GM06990 (cell line): ENCODE measurements around the gene CD37.

Experiments
- DNase-seq: peaks from one replicate; pipeline ENCODE4 v3.0.0-alpha.2; 2011; ENCODE audit not compliant: insufficient read length; ENCODE audit errors: extremely low read depth
- H3K27me3 ChIP-seq: replicated peaks from 2 replicates; pipeline ENCODE4 v1.6.0; 2011; ENCODE audit warnings: low read length; ENCODE audit not compliant: control insufficient read depth, insufficient read depth
- H3K36me3 ChIP-seq: 2 replicates; pipeline ENCODE4 v1.5.1; 2011; ENCODE audit warnings: low read length; ENCODE audit not compliant: control insufficient read depth, insufficient read depth
- H3K4me3 ChIP-seq: replicated peaks from 2 replicates; pipeline ENCODE4 v1.5.1; 2011; ENCODE audit warnings: low read depth, mild to moderate bottlenecking, control low read depth, low read length
- TF ChIP-seq, protein P1 (sequence below): IDR thresholded peaks from 2 replicates; pipeline ENCODE4 v1.5.1; 2011; ENCODE audit warnings: low read length, control low read depth, mild to moderate bottlenecking, inconsistent platforms; ENCODE audit not compliant: insufficient read depth, poor library complexity, severe bottlenecking

CD37 gene

DNA sequence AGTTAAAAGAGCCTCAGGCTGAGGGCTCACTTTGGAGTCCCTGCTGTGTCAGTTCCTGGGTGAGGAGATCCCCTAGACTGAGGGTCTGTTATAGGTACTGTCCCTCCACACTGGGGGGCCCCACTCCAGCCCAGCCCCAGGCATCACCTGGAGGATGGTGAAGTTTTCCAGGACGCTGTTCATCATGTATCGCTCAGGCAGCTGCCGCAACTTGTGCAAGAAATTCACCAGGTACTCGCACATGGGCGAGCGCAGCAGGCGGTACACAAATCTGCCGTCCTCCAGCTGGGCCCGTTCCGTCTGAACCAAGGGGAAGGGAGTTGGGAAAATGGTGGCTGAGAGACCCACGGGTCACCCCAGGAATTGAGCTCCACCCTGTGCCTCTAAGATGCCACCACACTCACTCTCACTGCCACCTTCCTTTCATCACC, 7.1 kb downstream of the CD37 start:
- no peak for DNase-seq
- TF ChIP-seq, protein P1, sequence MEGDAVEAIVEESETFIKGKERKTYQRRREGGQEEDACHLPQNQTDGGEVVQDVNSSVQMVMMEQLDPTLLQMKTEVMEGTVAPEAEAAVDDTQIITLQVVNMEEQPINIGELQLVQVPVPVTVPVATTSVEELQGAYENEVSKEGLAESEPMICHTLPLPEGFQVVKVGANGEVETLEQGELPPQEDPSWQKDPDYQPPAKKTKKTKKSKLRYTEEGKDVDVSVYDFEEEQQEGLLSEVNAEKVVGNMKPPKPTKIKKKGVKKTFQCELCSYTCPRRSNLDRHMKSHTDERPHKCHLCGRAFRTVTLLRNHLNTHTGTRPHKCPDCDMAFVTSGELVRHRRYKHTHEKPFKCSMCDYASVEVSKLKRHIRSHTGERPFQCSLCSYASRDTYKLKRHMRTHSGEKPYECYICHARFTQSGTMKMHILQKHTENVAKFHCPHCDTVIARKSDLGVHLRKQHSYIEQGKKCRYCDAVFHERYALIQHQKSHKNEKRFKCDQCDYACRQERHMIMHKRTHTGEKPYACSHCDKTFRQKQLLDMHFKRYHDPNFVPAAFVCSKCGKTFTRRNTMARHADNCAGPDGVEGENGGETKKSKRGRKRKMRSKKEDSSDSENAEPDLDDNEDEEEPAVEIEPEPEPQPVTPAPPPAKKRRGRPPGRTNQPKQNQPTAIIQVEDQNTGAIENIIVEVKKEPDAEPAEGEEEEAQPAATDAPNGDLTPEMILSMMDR: no peak
- H3K36me3 ChIP-seq: peaks cover 15% of the 10 kb centered on the region
- no peak overlapping the region for H3K4me3 ChIP-seq
- H3K27me3 ChIP-seq: no peaks in the 10 kb centered on the region

DNA sequence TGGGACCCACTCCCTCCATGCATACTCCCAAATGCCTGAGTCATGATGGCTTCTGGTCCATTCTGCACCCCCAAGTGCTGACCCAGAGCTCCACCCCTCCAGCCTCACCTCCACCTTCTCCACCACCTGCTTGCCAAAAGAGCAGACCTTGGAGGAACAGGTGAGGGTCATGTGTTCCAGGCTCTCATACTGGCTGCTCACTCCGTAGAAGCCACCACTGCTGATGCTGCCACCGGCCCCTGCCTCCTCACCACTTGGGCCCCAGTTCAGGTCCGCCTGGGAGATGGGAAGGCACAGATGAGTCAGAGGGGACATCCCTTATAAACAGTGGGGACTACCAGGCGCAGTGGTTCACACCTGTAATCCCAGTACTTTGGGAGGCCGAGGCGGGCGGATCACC, 7.9 kb downstream of the CD37 start:
- peaks cover 10% of the 10 kb centered on the region for H3K36me3 ChIP-seq
- H3K27me3 ChIP-seq: no peaks in the 10 kb centered on the region
- DNase-seq: no peak
- TF ChIP-seq, protein P1: no peak
- H3K4me3 ChIP-seq: no peak overlapping the region

DNA sequence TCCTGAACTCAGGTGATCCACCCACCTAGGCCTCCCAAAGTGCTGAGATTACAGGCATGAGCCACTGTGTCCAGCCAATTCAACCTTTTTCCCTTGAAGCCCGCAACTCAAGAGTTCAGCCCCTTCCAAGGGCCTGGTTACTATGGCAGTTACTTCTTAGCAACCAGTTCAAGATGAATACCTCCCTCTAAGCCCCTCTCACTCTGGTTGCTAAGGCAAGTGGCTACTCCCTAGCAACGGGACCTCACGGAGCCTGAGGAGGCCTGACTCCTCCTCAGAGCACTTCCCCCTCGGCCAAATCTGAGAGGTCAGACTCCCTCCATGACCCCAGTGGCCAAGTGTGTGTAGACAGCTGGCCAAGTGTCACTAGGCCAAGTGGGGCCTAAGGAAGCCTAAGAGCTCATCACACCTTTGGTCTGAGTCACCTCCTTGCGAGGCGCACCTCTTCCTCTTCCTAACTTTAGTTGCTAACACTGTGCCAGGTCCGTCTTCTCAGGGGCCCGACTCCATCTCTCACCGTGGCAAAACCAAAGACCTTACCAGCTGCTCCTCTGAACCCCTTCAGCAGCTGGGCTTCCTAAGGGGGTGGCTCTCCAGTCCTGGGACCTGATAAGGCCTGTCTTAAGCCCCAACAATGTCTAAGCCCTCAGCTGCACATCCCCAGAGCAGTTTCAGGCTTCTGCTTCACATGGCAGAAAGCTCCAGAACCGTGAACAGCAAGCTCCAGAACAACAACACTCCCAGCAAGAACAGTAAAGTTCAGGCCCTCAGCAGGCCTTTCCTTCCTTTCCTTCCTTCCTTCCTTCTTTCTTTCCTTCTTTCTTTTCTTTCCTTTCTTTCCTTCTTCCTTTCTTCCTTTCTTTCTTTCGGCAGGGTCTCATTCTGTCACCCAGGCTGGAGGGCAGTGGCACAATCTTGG, 9.6 kb downstream of the CD37 start:
- Histone ChIP-seq H3K36me3 (peaks cover 4% of the 10 kb centered on the region; the same call in 1 of the 2 replicates), H3K4me3 (no peak overlapping the region), H3K27me3 (no peaks in the 10 kb centered on the region)
- TF ChIP-seq, protein P1: no peak
- no peak for DNase-seq

GRCh38 chr19:49347191-49347590, 12.0 kb downstream of the CD37 start:
- no peak for DNase-seq
- Histone ChIP-seq H3K27me3 (no peaks in the 10 kb centered on the region; the same call in 1 of the 2 replicates), H3K36me3 (no peaks in the 10 kb centered on the region), H3K4me3 (no peak overlapping the region)
- TF ChIP-seq, protein P1: no peak

GRCh38 chr19:49347835-49348234, 12.6 kb downstream of the CD37 start:
- TF ChIP-seq, protein P1: no peak
- no peak for DNase-seq
- Histone ChIP-seq H3K4me3 (no peak overlapping the region), H3K27me3 (no peaks in the 10 kb centered on the region; the same call in 1 of the 2 replicates), H3K36me3 (no peaks in the 10 kb centered on the region)
